A549 treated with AZD2906 at 1 μM for 4 hours (cell line): ENCODE measurements around the gene TTLL5. TPM values are rescaled to one million over a fixed set of nuclear protein-coding genes. Genes with fewer than 3 reads are reported as not detected.

Source experiments
- total RNA-seq: library from RNA; stranded (reverse); fragments of 200-300 nt; extraction: Qiagen RNA extraction; gene quantifications from 5 replicates; pipeline ENCODE4 v1.2.3, GENCODE V29; 2022

The TTLL5 gene
- 10.8 to 14.1 TPM (median 12.0 TPM) in 5 replicates for total RNA-seq

GRCh38 chr14:75660630-75661498 lies at the start of gene TTLL5, which contains the start of gene ERG28:
TSS of gene TTLL5 (plus strand) at chr14:75661246. CDS start at chr14:75663150, 1,904 bp downstream.
TSS of gene ERG28 (minus strand) at chr14:75660876. CDS start at chr14:75657502, 3,374 bp downstream.

GRCh38 chr14:75981426-75982265 lies 320.6 kb downstream of the TTLL5 start, which contains the start of gene TGFB3:
TSS of gene TGFB3 (minus strand) at chr14:75981995. CDS start at chr14:75980893, 1,102 bp downstream.

GRCh38 chr14:75985618-75986438 lies 324.8 kb downstream of the TTLL5 start, which contains the start of gene IFT43:
TSS of gene IFT43 (plus strand) at chr14:75985763. CDS start at chr14:75985787, 24 bp downstream.

Other genes with a start within 250 kb of the TTLL5 start
- 25.2 to 41.7 TPM (median 34.5 TPM) in 5 replicates for gene JDP2, start 233.2 kb upstream of the TTLL5 start, total RNA-seq
- gene BATF, start 138.8 kb upstream of the TTLL5 start, total RNA-seq: 0.11 TPM in 1 of 5 replicates, not detected in the others
- 14.0 to 16.0 TPM (median 14.8 TPM) in 5 replicates for gene FLVCR2, start 82.6 kb upstream of the TTLL5 start, total RNA-seq
- 13.1 to 16.6 TPM (median 15.5 TPM) in 5 replicates for gene ERG28, start 370 bp upstream of the TTLL5 start, total RNA-seq